CD14-positive monocyte (primary cell): Measurements from ENCODE around the gene ROBO2. TPM values are rescaled to one million over a fixed set of nuclear protein-coding genes. Genes with fewer than 3 reads are reported as not detected.

Source experiments
- DNase-seq, 3 donors: peaks; one replicate each; pipeline ENCODE4 v3.0.0-alpha.2; 2011 to 2022
- H2AFZ ChIP-seq: 2 replicates; pipeline ENCODE4 v1.6.0; 2012; ENCODE audit warnings: mild to moderate bottlenecking, low read depth, low read length, inconsistent platforms; ENCODE audit not compliant: insufficient read depth, poor library complexity, severe bottlenecking
- H3K27ac ChIP-seq, 2 donors: 1 replicate in 1 of 2; 2 replicates in 1 of 2; pipeline ENCODE4 v1.5.1; 2012 to 2013; ENCODE audit warnings: low read length in 2 of 2, control low read depth in 1 of 2, inconsistent platforms in 1 of 2, low read depth in 1 of 2, mild to moderate bottlenecking in 1 of 2
- H3K27me3 ChIP-seq, 2 donors: one replicate each; pipeline versions ENCODE4 v1.6.0 to v1.6.1; 2011 to 2013; ENCODE audit warnings: low read length in 2 of 2; ENCODE audit not compliant: control insufficient read depth in 2 of 2, insufficient read depth in 2 of 2
- H3K36me3 ChIP-seq, 2 donors: replicated peaks in 1 of 2; 1 replicate in 1 of 2; 2 replicates in 1 of 2; pipeline versions ENCODE4 v1.5.1 to v1.6.1; 2012 to 2013; ENCODE audit warnings: low read length in 2 of 2, control low read depth in 1 of 2, inconsistent platforms in 1 of 2, mild to moderate bottlenecking in 1 of 2; ENCODE audit not compliant: insufficient read depth in 2 of 2, control insufficient read depth in 1 of 2
- H3K4me1 ChIP-seq, 2 donors: 1 replicate in 1 of 2; 2 replicates in 1 of 2; pipeline versions ENCODE4 v1.5.1 to v1.6.1; 2012 to 2013; ENCODE audit warnings: low read length in 2 of 2, control low read depth in 1 of 2, inconsistent platforms in 1 of 2, mild to moderate bottlenecking in 1 of 2, moderate library complexity in 1 of 2; ENCODE audit not compliant: insufficient read depth in 2 of 2, control insufficient read depth in 1 of 2
- H3K4me2 ChIP-seq: replicated peaks from 2 replicates; pipeline ENCODE3; 2012; ENCODE audit warnings: low read length, moderate library complexity, mild to moderate bottlenecking; ENCODE audit not compliant: poor library complexity, severe bottlenecking; ENCODE audit errors: extremely low read depth
- H3K4me3 ChIP-seq, 3 experiments: fragments of 200-600 bp in 1 of 3; sonication (generic) in 1 of 3; replicated peaks in 1 of 3; 1 replicate in 2 of 3; 2 replicates in 1 of 3; pipeline ENCODE4 v1.5.1; 2011 to 2013; ENCODE audit warnings: low read length in 3 of 3, mild to moderate bottlenecking in 3 of 3, control low read depth in 2 of 3, low read depth in 2 of 3, inconsistent platforms in 1 of 3, moderate library complexity in 1 of 3
- H3K79me2 ChIP-seq: 2 replicates; pipeline ENCODE4 v1.6.0; 2012; ENCODE audit warnings: mild to moderate bottlenecking, control low read depth, inconsistent platforms, low read length, moderate library complexity; ENCODE audit not compliant: insufficient read depth
- H3K9ac ChIP-seq: 2 replicates; pipeline ENCODE4 v1.6.0; 2017; ENCODE audit warnings: low read length, mild to moderate bottlenecking; ENCODE audit not compliant: insufficient read depth, poor library complexity, severe bottlenecking
- H3K9me3 ChIP-seq, 2 donors: replicated peaks in 1 of 2; 1 replicate in 1 of 2; 2 replicates in 1 of 2; pipeline versions ENCODE4 v1.5.1 to v1.6.1; 2012 to 2013; ENCODE audit warnings: low read length in 2 of 2, control low read depth in 1 of 2; ENCODE audit not compliant: control insufficient read depth in 1 of 2, insufficient read depth in 1 of 2
- H4K20me1 ChIP-seq: 2 replicates; pipeline ENCODE4 v1.6.0; 2012; ENCODE audit warnings: mild to moderate bottlenecking, low read length, control low read depth, moderate library complexity; ENCODE audit not compliant: insufficient read depth
- H3K27ac Mint-ChIP-seq, 7 donors: one replicate each; pipeline ENCODE4 v1.8.0; 2020; ENCODE audit warnings: mild to moderate bottlenecking in 7 of 7, mixed read lengths in 7 of 7, moderate library complexity in 6 of 7, inconsistent platforms in 2 of 7
- H3K27me3 Mint-ChIP-seq, 3 donors: one replicate each; pipeline ENCODE4 v1.8.0; 2021 to 2022; ENCODE audit warnings: low read depth in 3 of 3, mild to moderate bottlenecking in 3 of 3, mixed read lengths in 3 of 3, moderate library complexity in 3 of 3, inconsistent platforms in 1 of 3
- H3K36me3 Mint-ChIP-seq, 2 donors: one replicate each; pipeline ENCODE4 v1.8.0; 2020; ENCODE audit warnings: mixed read lengths in 2 of 2, inconsistent platforms in 1 of 2, mild to moderate bottlenecking in 1 of 2
- H3K4me1 Mint-ChIP-seq: one replicate; pipeline ENCODE4 v1.8.0; 2020; ENCODE audit warnings: mild to moderate bottlenecking, mixed read lengths
- H3K4me3 Mint-ChIP-seq, 2 donors: one replicate each; pipeline ENCODE4 v1.8.0; 2020; ENCODE audit warnings: mild to moderate bottlenecking in 2 of 2, mixed read lengths in 2 of 2, moderate library complexity in 1 of 2
- H3K9me3 Mint-ChIP-seq, 7 donors: one replicate each; pipeline ENCODE4 v1.8.0; 2020 to 2022; ENCODE audit warnings: mixed read lengths in 7 of 7, mild to moderate bottlenecking in 6 of 7, moderate library complexity in 6 of 7, inconsistent platforms in 2 of 7
- CTCF ChIP-seq: fragments of 200-600 bp; IDR thresholded peaks from one replicate; pipeline ENCODE4 v1.8.0; 2022; ENCODE audit warnings: antibody characterized with exemption, mild to moderate bottlenecking
- WGBS: methylation state at CpG from one replicate; pipeline ENCODE4 v1.1.5; 2013; ENCODE audit warnings: missing lambda C conversion rate; ENCODE audit not compliant: insufficient coverage; 5-methylcytosine and 5-hydroxymethylcytosine counted together
- intact Hi-C, 2 donors: fragments of 100-400 bp; cut with micrococcal nuclease; formaldehyde crosslinking; loops; one replicate each; pipeline versions ENCODE4 v1.15.0 to v1.15.1; 2023
- polyA plus RNA-seq, 3 donors: library from polyadenylated mRNA; depleted of rRNA in 1 of 3; unstranded in 2 of 3; stranded (reverse) in 1 of 3; fragments of 300-500 nt in 2 of 3; fragments of >200 nt in 1 of 3; fragmentation: Illumina TruSeq in 2 of 3; gene quantifications; 1 replicate in 2 of 3; 2 replicates in 1 of 3; pipeline ENCODE4 v1.2.3, GENCODE V29; 2012 to 2021

ROBO2 gene
- polyA plus RNA-seq, 3 donors = not detected

GRCh38 chr3:77093101-77093500 is 53.2 kb downstream of the ROBO2 start:
- Mint-ChIP-seq H3K4me3 (no peak overlapping the region), H3K4me1 (no peaks in the 10 kb centered on the region), H3K27ac (no peak overlapping the region), H3K27me3 (no peaks in the 10 kb centered on the region), H3K9me3 (peaks cover 0 to 3% (median 2%) of the 10 kb centered on the region in 7 donors), H3K36me3 (no peaks in the 10 kb centered on the region)
- H3K36me3 ChIP-seq = no peaks in the 10 kb centered on the region
- H3K4me3 ChIP-seq = no peak overlapping the region
- no CpG with 5 or more reads among the region's 2 CpGs for WGBS
- TF ChIP-seq CTCF = no peak
- no peak for DNase-seq
- intact Hi-C loops = no loop called here
- no peak overlapping the region for H3K27ac ChIP-seq
- no peaks in the 10 kb centered on the region for H4K20me1 ChIP-seq
- no peaks in the 10 kb centered on the region for H3K27me3 ChIP-seq
- peaks cover 0 to 3% of the 10 kb centered on the region in 2 donors for H3K9me3 ChIP-seq
- no peak overlapping the region for H3K9ac ChIP-seq
- no peak overlapping the region for H3K4me2 ChIP-seq
- no peak overlapping the region for H2AFZ ChIP-seq
- H3K79me2 ChIP-seq = no peaks in the 10 kb centered on the region
- H3K4me1 ChIP-seq = no peaks in the 10 kb centered on the region

- WGBS = no CpG with 5 or more reads among the region's 1 CpG
- H3K9me3 Mint-ChIP-seq = peaks cover 0 to 11% (median 4%) of the 10 kb centered on the region in 7 donors
- intact Hi-C loops = no loop called here
- TF ChIP-seq CTCF = no peak
- Histone ChIP-seq H3K4me2 (no peak overlapping the region), H2AFZ (no peak overlapping the region), H3K4me3 (no peak overlapping the region), H3K27me3 (no peaks in the 10 kb centered on the region), H4K20me1 (no peaks in the 10 kb centered on the region), H3K9me3 (peaks cover 0 to 3% of the 10 kb centered on the region in 2 donors), H3K4me1 (no peaks in the 10 kb centered on the region), H3K79me2 (no peaks in the 10 kb centered on the region), H3K27ac (no peak overlapping the region), H3K9ac (no peak overlapping the region), H3K36me3 (no peaks in the 10 kb centered on the region)
- no peaks in the 10 kb centered on the region for H3K36me3 Mint-ChIP-seq
- H3K27me3 Mint-ChIP-seq = no peaks in the 10 kb centered on the region
- H3K27ac Mint-ChIP-seq = no peak overlapping the region
- H3K4me1 Mint-ChIP-seq = no peaks in the 10 kb centered on the region
- no peak for DNase-seq
- H3K4me3 Mint-ChIP-seq = no peak overlapping the region
These were observed 56.2 kb downstream of the ROBO2 start for GRCh38 chr3:77096145-77096544.
